Large intestine (tissue), 3 donors: ENCODE data around the gene CRISP1. TPM values are rescaled to one million over a fixed set of nuclear protein-coding genes. Genes with fewer than 3 reads are reported as not detected.
"Not testable (repeated sequence)": the region's sequence is repeated elsewhere in the genome, so short reads cannot be mapped to it uniquely, and the experiment has no call there.

Experiments
- DNase-seq, 2 donors: peaks; one replicate each; pipeline versions ENCODE4 v3.0.0 to v3.0.0-alpha.2; 2013
- H3K27ac ChIP-seq: one replicate; pipeline ENCODE4 v1.5.1; 2013; ENCODE audit warnings: low read length
- H3K27me3 ChIP-seq: 2 replicates; pipeline ENCODE4 v1.6.1; 2013; ENCODE audit warnings: low read length; ENCODE audit not compliant: control insufficient read depth, insufficient read depth
- H3K36me3 ChIP-seq: 2 replicates; pipeline ENCODE4 v1.6.1; 2013; ENCODE audit warnings: low read length; ENCODE audit not compliant: control insufficient read depth, insufficient read depth
- H3K4me1 ChIP-seq: one replicate; pipeline ENCODE4 v1.6.1; 2013; ENCODE audit warnings: low read length; ENCODE audit not compliant: control insufficient read depth, insufficient read depth
- H3K4me3 ChIP-seq: one replicate; pipeline ENCODE4 v1.5.1; 2013; ENCODE audit warnings: low read length
- H3K9me3 ChIP-seq: one replicate; pipeline ENCODE4 v1.6.1; 2013; ENCODE audit warnings: mild to moderate bottlenecking, low read depth, low read length, moderate library complexity; ENCODE audit not compliant: control insufficient read depth
- WGBS: methylation state at CpG from one replicate; pipeline ENCODE4 v1.1.5; 2013; ENCODE audit warnings: low lambda C conversion rate; ENCODE audit not compliant: insufficient coverage; 5-methylcytosine and 5-hydroxymethylcytosine counted together
- polyA plus RNA-seq: library from polyadenylated mRNA; unstranded; fragments of 120-200 nt; gene quantifications from one replicate; pipeline ENCODE4 v1.2.1, GENCODE V29; 2013

The CRISP1 gene
- polyA plus RNA-seq, 1 donor: 0.25 TPM

DNA sequence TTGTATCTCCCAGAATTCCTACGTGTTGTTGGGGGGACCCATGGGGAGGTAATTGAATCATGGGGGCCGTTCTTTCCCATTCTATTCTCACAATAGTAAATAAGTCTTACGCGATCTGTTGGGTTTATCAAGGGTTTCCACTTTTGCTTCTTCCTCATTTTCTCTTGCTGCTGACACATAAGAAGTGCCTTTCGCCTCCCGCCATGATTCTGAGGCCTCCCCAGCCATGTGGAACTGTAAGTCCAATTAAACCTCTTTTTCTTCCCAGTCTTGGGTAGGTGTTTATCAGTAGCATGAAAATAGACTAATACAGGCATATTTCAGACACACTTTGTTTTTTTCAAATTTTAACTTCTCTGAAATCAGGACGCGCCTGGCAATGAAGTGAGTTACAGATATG, 64.8 kb downstream of the CRISP1 start:
- Histone ChIP-seq H3K27me3 (no peaks in the 10 kb centered on the region), H3K36me3 (peaks cover 16% of the 10 kb centered on the region), H3K9me3 (peaks cover 3% of the 10 kb centered on the region), H3K27ac (no peak overlapping the region), H3K4me1 (no peaks in the 10 kb centered on the region), H3K4me3 (no peak overlapping the region)
- DNase-seq: no peak
- WGBS: 100% methylated on average over 2 of the region's 8 CpGs

DNA sequence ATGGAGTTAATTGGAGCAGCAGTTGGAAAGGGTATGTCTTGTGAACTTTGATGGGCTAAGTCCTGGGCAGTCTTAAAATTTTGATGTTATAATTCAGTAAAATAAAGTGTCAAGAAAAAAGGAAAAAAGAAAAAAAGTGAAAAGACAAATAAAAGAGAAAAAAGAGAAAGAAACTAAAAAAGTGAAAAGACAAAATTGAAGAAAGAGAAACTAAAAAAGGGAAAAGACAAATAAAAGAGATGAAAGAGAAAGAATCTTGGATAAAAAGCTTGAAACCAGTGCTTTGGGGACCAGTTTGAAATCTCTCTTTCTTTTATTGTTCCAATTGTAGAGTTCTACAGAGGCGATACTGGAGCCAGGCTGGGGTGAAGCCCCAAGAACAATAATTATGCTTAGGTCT, 67.2 kb downstream of the CRISP1 start:
- no peak overlapping the region for H3K27ac ChIP-seq
- DNase-seq: no peak
- H3K9me3 ChIP-seq: no peaks in the 10 kb centered on the region
- H3K4me1 ChIP-seq: no peaks in the 10 kb centered on the region
- no CpG with 5 or more reads among the region's 1 CpG for WGBS
- H3K36me3 ChIP-seq: peaks cover 4% of the 10 kb centered on the region
- no peak overlapping the region for H3K4me3 ChIP-seq
- H3K27me3 ChIP-seq: no peaks in the 10 kb centered on the region

DNA sequence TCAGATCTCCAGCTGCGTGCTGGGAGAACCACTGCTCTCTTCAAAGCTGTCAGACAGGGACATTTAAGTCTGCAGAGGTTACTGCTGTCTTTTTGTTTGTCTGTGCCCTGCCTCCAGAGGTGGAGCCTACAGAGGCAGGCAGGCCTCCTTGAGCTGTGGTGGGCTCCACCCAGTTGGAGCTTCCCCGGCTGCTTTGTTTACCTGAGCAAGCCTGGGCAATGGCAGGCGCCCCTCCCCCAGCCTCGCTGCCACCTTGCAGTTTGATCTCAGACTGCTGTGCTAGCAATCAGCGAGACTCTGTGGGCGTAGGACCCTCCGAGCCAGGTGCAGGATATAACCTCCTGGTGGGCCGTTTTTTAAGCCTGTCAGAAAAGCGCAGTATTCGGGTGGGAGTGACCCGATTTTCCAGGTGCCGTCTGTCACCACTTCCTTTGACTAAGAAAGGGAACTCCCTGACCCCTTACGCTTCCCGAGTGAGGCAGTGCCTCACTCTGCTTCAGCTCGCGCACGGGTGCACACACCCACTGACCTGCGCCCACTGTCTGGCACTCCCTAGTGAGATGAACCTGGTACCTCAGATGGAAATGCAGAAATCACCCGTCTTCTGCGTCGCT, 69.4 kb downstream of the CRISP1 start:
- not testable (repeated sequence) for H3K36me3 ChIP-seq, H3K9me3 ChIP-seq, H3K27me3 ChIP-seq, H3K4me1 ChIP-seq, H3K4me3 ChIP-seq, H3K27ac ChIP-seq, DNase-seq
- no CpG with 5 or more reads among the region's 21 CpGs for WGBS

DNA sequence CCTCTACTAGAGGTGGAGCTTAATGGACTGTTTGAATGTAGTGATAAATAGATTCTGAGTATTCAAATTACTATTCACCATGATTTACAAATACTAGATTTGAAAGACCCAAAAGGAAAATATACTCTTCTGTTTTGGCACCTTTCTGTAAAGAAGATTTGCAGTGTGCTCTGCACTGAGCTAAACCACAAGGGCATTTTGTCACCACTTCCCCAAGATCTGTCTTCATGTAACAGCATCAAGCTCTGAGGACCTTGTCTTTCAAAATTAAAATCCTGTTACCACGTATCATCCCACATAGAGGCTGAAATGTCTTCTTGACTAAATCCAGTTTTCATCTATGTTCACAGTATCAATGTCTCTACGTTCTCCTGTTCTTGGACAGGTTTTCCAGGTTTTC, 76.0 kb downstream of the CRISP1 start:
- no peak for DNase-seq
- H3K4me1 ChIP-seq: no peaks in the 10 kb centered on the region
- no CpG with 5 or more reads among the region's 2 CpGs for whole genome bisulfite sequencing
- no peaks in the 10 kb centered on the region for H3K27me3 ChIP-seq
- H3K4me3 ChIP-seq: no peak overlapping the region
- H3K36me3 ChIP-seq: peaks cover 7% of the 10 kb centered on the region
- no peaks in the 10 kb centered on the region for H3K9me3 ChIP-seq
- no peak overlapping the region for H3K27ac ChIP-seq

DNA sequence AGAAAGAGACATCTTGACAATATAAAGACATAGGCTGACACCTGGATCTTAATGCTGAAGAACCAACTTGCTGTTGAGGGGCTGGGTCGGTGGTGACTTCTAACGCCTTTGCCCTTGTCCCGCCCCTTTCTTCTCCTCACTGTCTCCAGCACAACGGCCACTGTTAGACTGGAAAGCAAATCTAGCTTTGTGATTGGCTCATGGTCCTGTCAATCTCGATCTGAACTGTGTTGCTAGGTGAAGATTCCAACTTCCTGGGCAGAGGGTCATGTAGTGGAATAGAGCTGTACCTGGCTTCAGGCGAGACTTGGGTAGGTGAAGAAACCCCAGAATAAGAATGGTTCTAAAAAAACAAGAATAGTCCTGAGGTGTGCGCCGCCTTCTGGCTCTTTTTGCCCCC, 79.2 kb downstream of the CRISP1 start, which contains the start of gene PGK2:
PGK2 (minus strand) TSS at position 110 of the 400 bp plus-strand sequence; CDS start at position 12, 98 bp downstream.
- Histone ChIP-seq H3K9me3 (no peaks in the 10 kb centered on the region), H3K27me3 (no peaks in the 10 kb centered on the region), H3K36me3 (peaks cover 7% of the 10 kb centered on the region), H3K4me3 (no peak within 1 kb of the TSS), H3K4me1 (no peaks in the 10 kb centered on the region), H3K27ac (no peak within 1 kb of the TSS)
- DNase-seq: no peak
- WGBS: no CpG with 5 or more reads among the region's 8 CpGs

DNA sequence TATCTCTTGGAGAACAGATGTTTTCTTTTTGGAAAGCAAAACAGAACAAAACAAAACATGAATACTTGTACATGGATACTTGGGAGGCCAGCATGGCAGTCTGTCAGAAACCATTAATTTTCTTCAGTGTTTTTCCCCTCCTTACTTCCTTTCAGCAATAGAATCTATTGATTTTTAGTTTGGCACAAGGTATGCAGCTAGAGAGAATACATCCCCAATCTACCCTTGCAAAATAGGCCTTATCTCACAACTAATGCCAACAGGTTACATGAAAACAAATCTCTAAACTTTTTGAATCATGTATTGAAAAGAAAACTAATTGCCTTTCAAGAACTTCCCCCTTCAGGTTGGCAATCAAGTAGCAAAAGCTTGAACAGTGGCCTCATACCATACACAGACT, 82.1 kb downstream of the CRISP1 start:
- Histone ChIP-seq H3K36me3 (peaks cover 7% of the 10 kb centered on the region), H3K27me3 (no peaks in the 10 kb centered on the region), H3K9me3 (no peaks in the 10 kb centered on the region), H3K27ac (no peak overlapping the region), H3K4me1 (no peaks in the 10 kb centered on the region), H3K4me3 (no peak overlapping the region)
- no peak for DNase-seq

Other genes starting within 250 kb of the CRISP1 start
- gene RHAG, start 229.7 kb downstream of the CRISP1 start, polyA plus RNA-seq: 1.3 TPM
- gene CRISP2, start 153.0 kb downstream of the CRISP1 start, polyA plus RNA-seq: 0.34 TPM
- gene CRISP3, start 122.1 kb downstream of the CRISP1 start, polyA plus RNA-seq: 0.06 TPM
- 0.12 TPM for gene PGK2, start 79.2 kb downstream of the CRISP1 start, polyA plus RNA-seq
- gene DEFB114, start 97.6 kb upstream of the CRISP1 start, polyA plus RNA-seq: not detected
- gene DEFB113, start 103.1 kb upstream of the CRISP1 start, polyA plus RNA-seq: not detected
- not detected for gene DEFB110, start 155.5 kb upstream of the CRISP1 start, polyA plus RNA-seq
- not detected for gene DEFB112, start 183.4 kb upstream of the CRISP1 start, polyA plus RNA-seq